ENCODE data around the gene PRRC2C. TPM values are rescaled to one million over a fixed set of nuclear protein-coding genes. Genes with fewer than 3 reads are reported as not detected.
A peak's percentile ranks its signal among the peaks of the same experiment; 100 is the strongest.

PRRC2C gene
- total and polyA plus RNA-seq, 2 of the 13 experiments (the other 11 are each of a cell fraction or from before 2014, with no cell fraction given): 46.2 to 57.0 TPM

- TF ChIP-seq ZNF329 (CRISPR knock-in tag; IDR thresholded peaks at IDR 0.05; ENCODE audit: low read depth) (no peak; the same call in 1 of the 2 replicates), ZNF33B (CRISPR knock-in tag; IDR thresholded peaks at IDR 0.05) (0 out of 2 replicates have a peak, but pooled peaks have one; percentile 42), TCF12 (IDR thresholded peaks at IDR 0.05) (no peak), TCF12 (CRISPR knock-in tag; IDR thresholded peaks at IDR 0.05) (no peak), ZNF691 (CRISPR knock-in tag; IDR thresholded peaks at IDR 0.05; ENCODE audit: borderline replicate concordance, low read depth) (no peak), HOXA5 (CRISPR knock-in tag; IDR thresholded peaks at IDR 0.05) (peak; percentile 58; the same call in 1 of the 2 replicates), RBFOX2 (IDR thresholded peaks at IDR 0.05; ENCODE audit: low read depth, low read length) (peak; percentile 74), MIXL1 (CRISPR knock-in tag; IDR thresholded peaks at IDR 0.05) (peak; percentile 65; the same call in 1 of the 2 replicates), ZFY (CRISPR knock-in tag; IDR thresholded peaks at IDR 0.05) (peak; percentile 92), ZBTB42 (CRISPR knock-in tag; IDR thresholded peaks at IDR 0.05) (no peak), ZNF678 (CRISPR knock-in tag; IDR thresholded peaks at IDR 0.05) (no peak), ZNF609 (CRISPR knock-in tag; IDR thresholded peaks at IDR 0.05; ENCODE audit: borderline replicate concordance) (no peak), ZNF607 (CRISPR knock-in tag; IDR thresholded peaks at IDR 0.05; ENCODE audit: borderline replicate concordance) (peak; percentile 86), SALL1 (CRISPR knock-in tag; IDR thresholded peaks at IDR 0.05) (peak; percentile 72), YEATS4 (CRISPR knock-in tag; IDR thresholded peaks at IDR 0.05; ENCODE audit: borderline replicate concordance) (peak; percentile 82), ZFP37 (CRISPR knock-in tag; IDR thresholded peaks at IDR 0.05; ENCODE audit: borderline replicate concordance) (no peak), CSRNP1 (CRISPR knock-in tag; IDR thresholded peaks at IDR 0.05) (peak; percentile 71; the same call in 1 of the 2 replicates), ZNF317 (CRISPR knock-in tag; IDR thresholded peaks at IDR 0.05) (peak; percentile 77; the same call in 1 of the 2 replicates), ATF2 (CRISPR knock-in tag; IDR thresholded peaks at IDR 0.05) (peak; percentile 80)
Observed at GRCh38 chr1:171485375-171486047, at the start of gene PRRC2C (continued).

Data from HepG2 (cell line).